H54 (cell line): ENCODE data around the gene TVP23A.
"Not testable (repeated sequence)": the region's sequence is repeated elsewhere in the genome, so short reads cannot be mapped to it uniquely, and the experiment has no call there.

Source experiments
- DNase-seq: peaks from one replicate; pipeline ENCODE4 v3.0.0; 2011; ENCODE audit warnings: low spot score, mixed read lengths; ENCODE audit not compliant: insufficient read length
- FAIRE-seq: peaks from 3 replicates; lab custom pipeline; 2011; peaks lifted over from hg19 to GRCh38; lab: Jason Lieb, UNC
- POLR2A ChIP-seq: IDR thresholded peaks from 2 replicates; pipeline ENCODE4 v1.6.1; 2011; ENCODE audit warnings: low read depth, mild to moderate bottlenecking, low read length

TVP23A gene

GRCh38 chr16:10847176-10847575 is 28.6 kb upstream of the TVP23A start:
- DNase-seq (no peak), FAIRE-seq (no peak)
- TF ChIP-seq POLR2A, result no peak

GRCh38 chr16:10846213-10846998 is 27.8 kb upstream of the TVP23A start:
- DNase-seq (no peak), FAIRE-seq (no peak)
- TF ChIP-seq POLR2A, result no peak

GRCh38 chr16:10840703-10841102 is 22.1 kb upstream of the TVP23A start:
- TF ChIP-seq POLR2A, result no peak

GRCh38 chr16:10839279-10839666 is 20.7 kb upstream of the TVP23A start:
- no peak for FAIRE-seq
- DNase-seq, result no peak
- no peak for TF ChIP-seq POLR2A

More at GRCh38 chr16:10840703-10841102, 22.1 kb upstream of the TVP23A start:
- DNase-seq (no peak), FAIRE-seq (no peak)

- no peak for TF ChIP-seq POLR2A
- FAIRE-seq (no peak), DNase-seq (no peak)
Observed at GRCh38 chr16:10838621-10839278, 20.2 kb upstream of the TVP23A start.

- no peak for FAIRE-seq
- DNase-seq, result no peak
- TF ChIP-seq POLR2A, result no peak
Observed at GRCh38 chr16:10836174-10836853, 17.7 kb upstream of the TVP23A start.

DNA sequence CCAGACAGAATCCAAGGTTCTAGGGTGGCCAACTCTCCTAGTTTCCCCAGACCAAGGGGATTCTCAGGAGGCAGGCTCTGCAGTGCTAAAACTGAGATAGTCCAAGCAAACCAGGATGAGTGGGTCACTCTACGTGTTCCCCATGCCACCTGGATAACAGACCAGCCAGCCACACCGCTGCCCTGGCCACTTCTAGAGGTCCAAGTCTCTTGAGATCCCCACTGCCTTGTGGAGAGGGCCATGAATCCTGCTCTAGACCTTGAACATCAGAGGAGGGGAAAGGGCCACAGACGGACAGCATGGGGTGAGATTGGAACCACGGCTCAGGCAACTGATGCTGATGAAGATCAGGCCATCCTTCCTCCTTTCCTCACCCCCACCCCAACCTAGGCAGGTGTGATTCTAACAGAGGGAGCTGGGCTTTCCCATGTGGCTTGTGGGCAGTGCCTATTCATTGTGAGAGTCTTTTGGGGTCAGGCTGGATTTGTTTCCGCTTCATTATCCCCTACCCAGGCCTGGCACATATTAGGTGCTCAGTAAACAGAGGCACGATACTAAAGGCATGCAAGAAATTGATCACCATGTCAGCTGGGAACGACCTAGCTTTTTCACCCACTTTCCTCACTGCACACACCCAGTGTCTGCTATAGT is 16.8 kb upstream of the TVP23A start:
- FAIRE-seq (no peak), DNase-seq (no peak)
- TF ChIP-seq POLR2A, result no peak

- FAIRE-seq (no peak), DNase-seq (no peak)
- no peak for TF ChIP-seq POLR2A
Observed at GRCh38 chr16:10834766-10835165, 16.2 kb upstream of the TVP23A start.

DNA sequence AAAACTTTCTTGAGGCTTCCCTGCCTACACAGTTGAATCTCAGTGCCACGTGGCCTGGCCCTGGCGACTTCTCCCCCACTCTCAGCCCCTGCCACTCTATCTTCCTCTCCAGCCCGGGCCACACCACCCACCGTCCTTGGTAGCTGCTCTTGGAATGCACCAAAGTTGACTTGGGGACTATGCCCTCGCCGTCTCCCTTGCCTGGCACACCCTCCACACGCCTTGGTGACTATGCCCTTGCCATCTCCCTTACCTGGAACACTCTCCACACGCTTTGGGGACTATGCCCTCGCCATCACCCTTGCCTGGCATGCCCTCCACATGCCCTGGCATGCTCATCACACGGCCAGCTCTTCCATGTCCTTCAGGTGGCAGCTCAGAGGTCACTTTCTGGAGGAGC is 15.5 kb upstream of the TVP23A start:
- FAIRE-seq, result no peak
- no peak for TF ChIP-seq POLR2A
- DNase-seq, result no peak

DNA sequence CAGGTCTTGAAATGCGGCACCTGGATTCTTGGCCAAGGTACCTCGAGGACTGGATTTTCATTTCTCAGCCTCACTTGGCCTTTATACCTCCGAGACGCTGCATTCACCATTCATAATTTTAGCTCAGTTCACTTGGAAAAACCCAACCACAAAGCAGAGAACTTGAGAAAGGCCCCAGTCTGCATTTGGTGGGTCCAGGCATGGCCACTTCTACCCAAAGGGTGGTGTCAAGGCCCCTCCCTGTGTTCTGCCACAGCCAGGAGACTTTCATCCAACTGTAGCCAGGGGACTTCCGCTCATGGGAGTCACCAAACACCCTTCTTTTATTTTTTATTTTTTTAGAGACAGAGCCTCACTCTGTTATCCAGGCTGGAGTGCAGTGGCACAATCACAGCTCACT is 14.7 kb upstream of the TVP23A start:
- FAIRE-seq, result no peak
- DNase-seq, result no peak
- no peak for TF ChIP-seq POLR2A

- TF ChIP-seq POLR2A, result no peak
- no peak for FAIRE-seq
- no peak for DNase-seq
Observed at GRCh38 chr16:10831894-10832886, 13.6 kb upstream of the TVP23A start.

DNA sequence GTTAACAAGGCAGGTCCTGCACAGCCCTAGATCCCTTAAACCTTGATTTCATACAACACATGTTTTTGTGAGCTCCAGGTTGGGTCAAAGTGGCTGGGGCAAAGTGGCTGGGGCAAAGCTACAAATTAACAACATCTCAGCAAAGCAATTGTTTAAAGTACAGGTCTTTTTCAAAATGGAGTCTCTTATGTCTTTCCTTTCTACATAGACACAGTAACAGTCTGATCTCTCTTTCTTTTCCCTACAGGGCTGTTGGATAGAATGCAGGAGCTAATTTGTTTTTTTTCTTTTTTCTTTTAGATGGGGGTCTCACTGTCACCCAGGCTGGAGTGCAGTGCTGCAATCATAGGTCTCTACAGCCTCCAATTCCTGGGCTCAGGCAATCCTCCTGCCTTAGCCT is 11.6 kb upstream of the TVP23A start:
- FAIRE-seq, DNase-seq: not testable (repeated sequence)

GRCh38 chr16:10829390-10830098 is 10.9 kb upstream of the TVP23A start:
- not testable (repeated sequence) for FAIRE-seq, DNase-seq
